ENCODE measurements around the gene CEACAM19.

DNA sequence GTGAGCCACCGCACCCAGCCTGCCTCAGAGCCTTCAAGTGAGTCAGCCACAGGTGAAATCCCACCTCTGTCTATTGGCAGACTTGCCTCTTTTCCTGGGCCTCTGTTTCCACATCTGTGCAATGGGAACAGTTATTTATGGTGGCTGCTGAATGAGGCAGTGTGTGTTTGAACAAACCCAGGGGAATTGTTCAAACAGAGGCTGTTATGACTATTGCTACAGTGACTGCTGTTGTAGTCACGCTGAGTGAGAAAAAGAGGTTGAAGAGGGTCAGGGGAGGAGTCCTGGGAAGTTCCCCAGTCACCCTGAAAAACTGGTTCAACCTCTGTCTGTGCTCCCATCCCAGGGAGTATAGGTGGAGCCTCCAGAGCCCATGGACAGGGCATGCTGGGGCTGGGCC lies at the start of gene CEACAM19:
- TF ChIP-seq, protein P1, sequence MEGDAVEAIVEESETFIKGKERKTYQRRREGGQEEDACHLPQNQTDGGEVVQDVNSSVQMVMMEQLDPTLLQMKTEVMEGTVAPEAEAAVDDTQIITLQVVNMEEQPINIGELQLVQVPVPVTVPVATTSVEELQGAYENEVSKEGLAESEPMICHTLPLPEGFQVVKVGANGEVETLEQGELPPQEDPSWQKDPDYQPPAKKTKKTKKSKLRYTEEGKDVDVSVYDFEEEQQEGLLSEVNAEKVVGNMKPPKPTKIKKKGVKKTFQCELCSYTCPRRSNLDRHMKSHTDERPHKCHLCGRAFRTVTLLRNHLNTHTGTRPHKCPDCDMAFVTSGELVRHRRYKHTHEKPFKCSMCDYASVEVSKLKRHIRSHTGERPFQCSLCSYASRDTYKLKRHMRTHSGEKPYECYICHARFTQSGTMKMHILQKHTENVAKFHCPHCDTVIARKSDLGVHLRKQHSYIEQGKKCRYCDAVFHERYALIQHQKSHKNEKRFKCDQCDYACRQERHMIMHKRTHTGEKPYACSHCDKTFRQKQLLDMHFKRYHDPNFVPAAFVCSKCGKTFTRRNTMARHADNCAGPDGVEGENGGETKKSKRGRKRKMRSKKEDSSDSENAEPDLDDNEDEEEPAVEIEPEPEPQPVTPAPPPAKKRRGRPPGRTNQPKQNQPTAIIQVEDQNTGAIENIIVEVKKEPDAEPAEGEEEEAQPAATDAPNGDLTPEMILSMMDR (IDR thresholded peaks at IDR 0.05 in 8 of 11, conservative IDR thresholded peaks at IDR 0.05 in 3 of 11) = no peak
- TF ChIP-seq POLR2A (IDR thresholded peaks at IDR 0.05) = no peak

Data from spleen (tissue), 7 donors.